GM12891 (cell line): ENCODE results near the gene MAP3K9.

Source experiments
- DNase-seq: peaks from one replicate; pipeline ENCODE4 v3.0.0; 2011; ENCODE audit warnings: low spot score; ENCODE audit not compliant: insufficient read length
- FAIRE-seq: peaks from 2 replicates; lab custom pipeline; 2011; peaks lifted over from hg19 to GRCh38; lab: Jason Lieb, UNC
- PAX5 ChIP-seq: IDR thresholded peaks from 2 replicates; pipeline ENCODE4 v1.6.1; 2011; ENCODE audit warnings: low read length, moderate library complexity, mild to moderate bottlenecking; ENCODE audit not compliant: insufficient read depth, severe bottlenecking
- POLR2A ChIP-seq: IDR thresholded peaks from 2 replicates; pipeline ENCODE4 v1.6.1; 2011; ENCODE audit warnings: low read depth, low read length, control low read depth
- POLR2AphosphoS5 ChIP-seq: IDR thresholded peaks from 2 replicates; pipeline ENCODE4 v1.6.1; 2011; ENCODE audit warnings: low read depth, low read length, control low read depth
- POU2F2 ChIP-seq: IDR thresholded peaks from 2 replicates; pipeline ENCODE4 v1.6.1; 2011; ENCODE audit warnings: low read depth, mild to moderate bottlenecking, control low read depth, low read length, moderate library complexity
- SPI1 ChIP-seq: IDR thresholded peaks from 2 replicates; pipeline ENCODE4 v1.6.1; 2011; ENCODE audit warnings: low read depth, low read length, control low read depth
- TAF1 ChIP-seq: IDR thresholded peaks from 2 replicates; pipeline ENCODE4 v1.6.1; 2011; ENCODE audit warnings: low read depth, low read length, control low read depth

The MAP3K9 gene

DNA sequence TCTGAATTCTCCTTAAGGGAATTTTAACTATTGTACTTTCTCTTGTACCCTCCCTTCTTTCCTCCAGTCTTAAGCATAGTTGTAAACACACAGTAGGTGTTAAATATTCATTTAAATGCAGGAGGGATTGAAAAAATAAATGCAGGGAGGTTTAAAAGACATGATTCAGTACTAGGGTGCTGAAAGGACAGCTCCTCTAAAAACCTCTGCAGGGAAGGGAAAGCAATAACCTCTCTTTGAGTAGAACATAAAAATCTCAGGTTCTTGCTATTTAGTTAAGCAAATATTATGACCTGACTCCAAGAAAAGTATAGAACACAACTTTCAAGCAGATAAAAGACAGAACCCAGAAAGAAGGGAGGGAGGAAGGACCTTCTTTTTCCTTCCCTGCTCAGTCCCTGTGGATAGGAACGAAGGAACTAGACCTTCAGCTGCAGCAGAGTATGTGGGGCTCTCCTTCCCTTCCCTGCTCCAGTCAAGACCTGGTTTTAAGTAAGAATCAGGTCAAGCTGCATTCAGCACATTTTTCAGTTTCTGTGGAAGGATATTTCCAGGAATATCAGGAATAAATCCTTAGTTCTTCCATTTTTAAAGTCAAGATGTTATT lies 4.7 kb downstream of the MAP3K9 start:
- TF ChIP-seq POU2F2 (no peak), TAF1 (no peak), POLR2A (no peak), POLR2AphosphoS5 (no peak), SPI1 (no peak), PAX5 (no peak)
- no peak for DNase-seq
- peak; percentile 35 for FAIRE-seq

DNA sequence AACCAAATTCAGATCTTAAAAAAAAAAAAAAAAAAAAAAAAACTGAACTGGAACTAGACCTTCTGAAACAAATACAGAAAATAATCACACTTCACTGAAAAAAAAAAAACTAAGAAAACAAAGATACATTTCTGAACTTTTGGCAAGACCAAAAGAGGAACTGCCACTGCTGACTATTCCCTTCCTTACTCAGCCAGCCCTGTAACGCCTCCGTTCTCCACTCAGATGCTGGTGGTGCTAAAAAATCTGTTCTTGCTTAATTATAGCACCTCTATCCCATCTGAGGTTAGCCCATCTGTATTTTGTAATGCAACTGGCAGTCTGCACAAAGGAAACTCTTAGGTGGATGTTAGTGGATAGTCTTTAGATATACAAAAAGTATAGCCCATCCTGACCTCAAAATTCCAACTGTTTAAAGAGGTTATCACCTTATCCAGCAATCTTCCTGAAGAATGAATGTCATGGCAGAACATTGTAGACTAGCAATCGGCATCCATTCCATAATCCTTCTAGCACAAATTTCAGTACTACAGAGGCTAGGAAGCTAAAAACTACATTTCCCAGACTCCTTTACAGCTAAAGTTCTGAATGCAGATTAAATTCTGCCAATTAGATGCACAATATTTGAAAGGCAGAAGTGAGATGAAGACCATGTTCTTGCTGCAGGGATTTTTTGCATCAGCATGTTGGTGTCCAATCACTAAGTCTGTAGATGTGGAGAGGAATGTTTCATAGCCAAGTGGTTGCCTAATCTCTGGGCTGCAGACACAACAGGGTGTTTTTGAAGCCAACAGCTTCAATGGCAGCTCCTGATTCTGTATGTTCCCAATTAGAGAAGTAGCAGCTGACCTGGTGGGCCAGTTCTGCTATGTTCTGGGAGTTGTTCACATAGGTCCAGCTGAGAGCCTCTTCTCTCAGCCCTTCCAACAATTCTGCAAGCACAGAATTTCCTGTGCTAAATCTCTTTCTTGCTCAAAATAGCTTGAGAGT lies 5.7 kb downstream of the MAP3K9 start:
- DNase-seq (no peak), FAIRE-seq (peak; percentile 82)
- no peak for TF ChIP-seq POLR2A
- peak; percentile 100 for TF ChIP-seq SPI1

DNA sequence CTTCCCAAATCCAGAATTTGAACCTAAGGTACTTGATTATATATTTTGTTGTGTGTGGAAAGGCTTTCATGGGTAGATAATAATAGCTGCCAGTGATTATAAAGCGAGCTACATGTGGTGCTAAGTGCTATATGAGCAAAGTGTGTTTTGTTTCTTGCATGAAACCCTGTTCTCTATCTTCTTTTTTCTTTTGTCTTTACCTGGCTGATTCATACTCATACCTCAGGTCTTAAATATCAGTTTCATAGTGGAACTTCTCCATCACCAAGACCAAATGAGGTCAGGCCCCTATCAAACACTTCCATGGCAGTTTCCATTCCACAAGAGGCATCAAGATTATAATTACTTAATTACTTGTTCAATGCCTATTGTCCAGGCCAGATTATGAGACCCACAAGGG lies 6.9 kb downstream of the MAP3K9 start:
- TF ChIP-seq POLR2A = no peak
- no peak for TF ChIP-seq TAF1
- TF ChIP-seq PAX5 = no peak
- TF ChIP-seq POLR2AphosphoS5 = no peak
- TF ChIP-seq POU2F2 = no peak
- no peak for TF ChIP-seq SPI1
- no peak for FAIRE-seq

DNA sequence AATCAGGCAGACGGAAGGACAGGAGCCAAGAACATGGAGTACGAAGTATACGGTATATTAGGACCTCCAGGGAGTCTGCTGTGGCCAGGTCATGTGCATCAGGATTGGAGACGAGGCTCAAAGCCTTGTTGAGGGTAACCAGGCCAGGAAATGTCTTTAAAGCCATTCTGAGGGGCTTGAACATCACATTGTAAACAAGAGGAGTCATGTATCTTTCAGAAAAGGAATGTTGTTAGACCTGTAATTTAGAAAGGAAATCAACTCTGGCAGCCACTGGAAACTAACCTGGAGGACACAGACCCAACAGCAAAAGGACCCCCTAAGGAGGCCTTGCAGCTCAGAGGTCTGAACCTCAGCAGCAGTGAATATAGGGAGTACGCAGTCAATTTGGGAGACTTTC lies 7.5 kb downstream of the MAP3K9 start:
- DNase-seq (no peak), FAIRE-seq (peak; percentile 16)
- TF ChIP-seq POLR2A (no peak), POU2F2 (no peak), POLR2AphosphoS5 (no peak), SPI1 (no peak), PAX5 (no peak), TAF1 (no peak)

More for the DNA sequence above, 6.9 kb downstream of the MAP3K9 start:
- no peak for DNase-seq

DNA sequence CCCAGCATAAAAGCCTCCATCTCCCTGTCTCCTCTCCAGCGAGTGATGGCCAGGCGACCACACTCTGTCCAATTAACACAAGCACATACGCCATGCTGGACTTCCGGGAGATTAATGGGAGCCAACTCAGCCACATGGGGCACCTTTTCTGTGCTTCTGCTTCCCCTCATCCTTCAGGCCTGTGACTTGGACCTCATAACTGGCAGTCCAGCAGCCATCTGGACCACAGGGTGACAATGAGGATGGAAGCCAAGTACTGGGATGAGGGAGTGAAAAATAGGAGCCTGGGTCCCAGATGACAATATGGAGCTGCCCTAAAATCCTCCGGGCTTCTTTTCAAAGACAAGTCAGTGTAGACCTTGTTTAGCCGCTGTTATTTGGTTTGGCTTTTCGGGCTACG lies 12.8 kb downstream of the MAP3K9 start:
- FAIRE-seq (no peak), DNase-seq (no peak)
- TF ChIP-seq POLR2AphosphoS5 (no peak), SPI1 (no peak), TAF1 (no peak)

DNA sequence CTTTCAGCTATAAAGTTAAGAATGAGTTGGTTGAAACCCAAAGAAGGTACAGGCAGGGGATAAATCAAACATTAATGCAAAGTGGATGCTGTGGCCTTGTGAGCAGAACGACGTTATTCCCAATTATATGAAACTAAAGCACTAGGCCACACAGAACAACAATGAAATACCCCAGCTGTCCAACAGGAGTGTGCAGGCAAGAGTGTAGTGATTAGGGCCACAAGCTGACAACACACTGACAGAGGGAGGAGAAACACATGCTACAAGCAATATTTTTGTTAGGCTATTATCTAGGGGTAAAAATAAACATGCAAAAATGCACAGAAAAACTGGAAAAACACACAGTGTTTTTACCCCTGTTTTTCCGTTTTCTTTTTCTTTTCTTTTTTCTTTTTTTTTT lies 15.0 kb downstream of the MAP3K9 start:
- TF ChIP-seq PAX5 (no peak), POU2F2 (no peak), TAF1 (no peak), SPI1 (no peak), POLR2A (no peak), POLR2AphosphoS5 (no peak)
- FAIRE-seq = no peak
- no peak for DNase-seq

DNA sequence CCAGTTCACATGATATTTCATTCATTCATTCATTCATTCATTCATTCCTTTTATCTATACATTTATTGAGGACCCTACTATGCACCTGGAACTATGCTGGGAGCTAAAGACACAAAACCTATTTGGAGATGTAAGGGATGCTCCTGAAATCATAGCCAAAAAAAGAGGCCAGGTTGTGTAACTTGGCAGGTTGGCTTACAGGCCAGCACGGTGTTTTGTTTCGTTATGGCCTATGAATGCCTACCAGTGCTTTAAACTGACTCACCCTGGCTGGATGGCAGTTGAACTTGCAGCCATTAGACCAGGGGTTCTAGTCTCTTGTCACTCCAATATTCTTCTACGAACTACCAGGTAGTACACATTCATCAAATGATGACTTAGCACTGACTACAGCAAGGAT lies 15.7 kb downstream of the MAP3K9 start:
- FAIRE-seq (peak; percentile 9), DNase-seq (no peak)
- no peak for TF ChIP-seq TAF1
- no peak for TF ChIP-seq SPI1
- no peak for TF ChIP-seq PAX5
- no peak for TF ChIP-seq POLR2A
- no peak for TF ChIP-seq POLR2AphosphoS5
- no peak for TF ChIP-seq POU2F2

DNA sequence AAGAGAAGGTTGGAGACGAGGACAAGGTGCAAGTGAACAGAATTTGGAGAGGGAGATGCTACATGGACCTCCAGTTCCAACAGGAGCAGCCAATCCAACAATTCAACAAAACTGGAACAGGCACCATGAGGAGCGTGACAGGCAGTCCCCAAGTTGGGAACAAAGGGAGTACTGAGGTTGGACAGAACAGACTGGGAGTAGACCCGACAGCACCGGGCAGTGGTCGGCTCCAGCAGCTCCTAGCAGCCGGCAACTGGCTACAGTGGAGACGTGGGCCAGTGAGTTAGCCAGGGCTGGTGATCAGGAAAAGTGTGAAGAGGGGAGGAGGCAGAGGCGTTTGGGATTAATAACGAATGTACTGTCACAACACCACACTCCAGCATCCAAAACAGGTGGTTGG lies 16.4 kb downstream of the MAP3K9 start:
- FAIRE-seq = no peak
- TF ChIP-seq POLR2AphosphoS5 = no peak

DNA sequence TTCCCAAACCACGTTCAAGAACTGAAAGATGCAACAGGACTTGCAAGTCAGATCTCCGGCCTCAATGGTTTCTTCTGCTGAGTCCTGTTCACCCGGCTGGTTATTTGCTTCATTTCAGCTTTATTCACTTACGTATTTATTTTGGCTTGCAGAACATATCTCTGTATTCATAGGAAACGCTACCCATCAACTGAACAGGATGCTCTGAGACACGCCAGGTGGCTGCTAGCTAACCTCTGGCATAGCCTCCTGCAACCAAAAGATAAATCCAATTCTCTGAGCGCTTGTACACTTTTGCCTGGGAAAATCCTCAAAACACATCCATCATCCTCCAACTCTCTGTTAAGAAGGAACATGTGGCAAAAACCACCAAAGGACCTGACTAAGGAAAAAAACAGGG lies 17.3 kb downstream of the MAP3K9 start:
- FAIRE-seq (no peak), DNase-seq (no peak)
- TF ChIP-seq PAX5 (no peak), TAF1 (no peak)

More for the DNA sequence above, 16.4 kb downstream of the MAP3K9 start:
- DNase-seq = no peak

DNA sequence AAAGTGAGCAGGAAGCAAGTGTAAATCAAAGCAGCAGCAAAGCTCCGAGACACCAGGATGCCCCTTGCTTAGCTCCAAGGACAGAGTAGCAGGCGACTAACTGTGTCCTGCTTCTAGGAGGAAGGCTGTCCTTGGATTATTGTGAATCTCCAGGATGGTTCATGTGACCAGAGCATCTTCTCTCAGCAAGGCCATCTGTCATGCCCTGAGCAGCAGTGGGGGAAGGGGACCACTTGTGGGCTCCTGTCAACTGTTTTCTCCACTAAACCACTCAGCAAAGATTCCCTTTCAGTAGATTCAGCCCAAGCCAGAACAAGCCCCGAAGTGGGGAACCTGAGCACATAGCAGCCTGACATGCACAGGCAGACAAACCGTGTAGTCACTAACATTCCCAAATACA lies 19.4 kb downstream of the MAP3K9 start:
- no peak for DNase-seq
- FAIRE-seq = no peak
- TF ChIP-seq PAX5 (no peak), POLR2AphosphoS5 (no peak)

DNA sequence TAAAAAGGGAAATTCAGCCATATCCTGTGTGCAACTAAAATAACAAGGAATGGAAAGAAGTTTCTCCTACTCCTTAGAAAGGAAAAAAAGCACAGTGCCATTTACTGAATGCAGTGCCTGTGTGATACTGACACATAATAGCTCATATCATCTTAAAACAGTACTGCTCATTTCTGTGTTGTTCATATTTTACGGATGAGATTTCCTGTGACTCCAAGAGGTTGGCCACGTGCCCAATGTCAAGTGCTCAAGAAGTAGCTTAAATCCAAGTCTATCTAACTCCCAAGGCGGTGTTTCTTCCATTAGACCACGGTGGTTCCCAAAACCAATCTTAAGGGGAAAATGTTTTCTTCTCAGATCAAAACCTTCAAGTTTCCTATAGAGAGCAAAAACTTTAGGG lies 20.0 kb downstream of the MAP3K9 start:
- DNase-seq (no peak), FAIRE-seq (no peak)
- TF ChIP-seq SPI1 = no peak
- TF ChIP-seq POLR2AphosphoS5 = no peak
- TF ChIP-seq POLR2A = no peak
- no peak for TF ChIP-seq POU2F2
- TF ChIP-seq TAF1 = no peak
- TF ChIP-seq PAX5 = no peak
